Head of caudate nucleus (tissue), 42 donors: Measurements from ENCODE around the gene ZBP1.
A peak's percentile ranks its signal among the peaks of the same experiment; 100 is the strongest.

ENCODE experiments used
- DNase-seq, 42 donors: peaks; one replicate each; pipeline versions ENCODE4 v3.0.0 to v3.0.0-alpha.2; 2020 to 2021; ENCODE audit warnings: mixed read lengths in 7 of 42
- intact Hi-C: fragments of 100-400 bp; cut with DNase I; formaldehyde crosslinking; loops from one replicate; pipeline ENCODE4 v1.15.0; 2022

Gene ZBP1

GRCh38 chr20:57612436-57612835, 7.8 kb downstream of the ZBP1 start:
- intact Hi-C loops, result no loop called here
- peak in 9 of 42 donors; percentile 3 to 41 (median 13) for DNase-seq

DNA sequence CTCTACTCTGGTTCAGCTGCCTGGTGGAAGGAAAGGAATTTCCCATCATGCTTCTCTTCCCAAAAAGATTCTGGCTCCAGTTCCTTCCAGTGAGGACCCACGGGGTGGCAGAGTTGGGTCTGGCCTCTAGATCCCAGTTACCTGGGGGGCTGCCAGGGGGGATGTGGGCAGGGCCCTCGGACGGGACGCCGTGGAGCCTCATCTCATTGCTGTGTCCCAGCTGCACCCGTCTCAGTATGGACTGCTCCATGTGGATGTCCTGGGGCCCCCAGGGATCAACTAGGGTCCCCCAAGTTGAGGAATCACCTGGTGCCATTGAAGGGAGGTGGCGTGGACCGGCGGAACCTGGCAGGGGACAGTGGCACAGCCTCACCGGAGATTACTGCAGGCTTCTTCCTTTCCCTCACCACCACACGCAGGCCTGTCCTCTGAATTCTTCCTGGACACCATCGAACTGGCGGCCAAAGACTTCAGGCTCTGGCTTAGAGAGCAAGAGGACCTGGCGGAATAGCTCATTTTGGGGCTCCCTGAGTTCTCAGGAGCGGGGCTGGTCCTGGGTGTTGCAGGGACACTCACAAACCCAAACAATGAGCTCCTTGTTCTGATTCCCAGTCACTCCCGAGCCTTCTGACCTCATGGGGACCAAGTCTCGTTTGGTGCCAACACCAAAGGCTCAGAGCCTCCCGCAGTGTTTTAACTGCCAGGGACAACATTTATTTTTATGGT, 8.5 kb downstream of the ZBP1 start:
- DNase-seq, result peak in 20 of 42 donors; percentile 7 to 61 (median 32)
- intact Hi-C loops, result no loop called here

GRCh38 chr20:57610261-57610952, 9.8 kb downstream of the ZBP1 start:
- peak in 3 of 42 donors; percentile 3 to 9 (median 8) for DNase-seq

GRCh38 chr20:57609842-57610167, 10.4 kb downstream of the ZBP1 start:
- intact Hi-C loops, result no loop called here
- no peak for DNase-seq

More at GRCh38 chr20:57610261-57610952, 9.8 kb downstream of the ZBP1 start:
- intact Hi-C loops, result no loop called here

- no peak for DNase-seq
- intact Hi-C loops, result no loop called here
Measured at GRCh38 chr20:57609086-57609841, 11.0 kb downstream of the ZBP1 start.

GRCh38 chr20:57608516-57608915, 11.7 kb downstream of the ZBP1 start:
- intact Hi-C loops, result no loop called here

DNA sequence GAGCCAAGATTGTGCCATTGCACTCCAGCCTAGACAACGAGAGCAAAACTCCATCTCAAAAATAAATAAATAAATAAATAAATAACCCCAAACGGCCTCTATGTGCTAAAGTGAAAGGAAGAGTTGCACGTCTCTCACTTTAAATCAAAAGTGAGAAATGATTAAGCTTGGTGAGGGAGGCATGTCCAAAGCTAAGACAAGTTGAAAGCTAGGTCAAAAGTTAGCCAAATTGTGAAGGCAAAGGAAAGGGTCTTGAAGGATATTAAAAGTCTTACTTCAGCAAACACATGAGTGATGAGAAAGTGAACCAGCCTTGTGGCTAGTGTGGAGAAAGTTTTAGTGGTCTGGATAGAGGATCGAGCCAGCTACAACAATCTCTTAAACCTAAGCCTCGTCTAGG, 14.3 kb downstream of the ZBP1 start:
- DNase-seq, result no peak
- intact Hi-C loops, result no loop called here

More at GRCh38 chr20:57608516-57608915, 11.7 kb downstream of the ZBP1 start:
- DNase-seq, result no peak

DNA sequence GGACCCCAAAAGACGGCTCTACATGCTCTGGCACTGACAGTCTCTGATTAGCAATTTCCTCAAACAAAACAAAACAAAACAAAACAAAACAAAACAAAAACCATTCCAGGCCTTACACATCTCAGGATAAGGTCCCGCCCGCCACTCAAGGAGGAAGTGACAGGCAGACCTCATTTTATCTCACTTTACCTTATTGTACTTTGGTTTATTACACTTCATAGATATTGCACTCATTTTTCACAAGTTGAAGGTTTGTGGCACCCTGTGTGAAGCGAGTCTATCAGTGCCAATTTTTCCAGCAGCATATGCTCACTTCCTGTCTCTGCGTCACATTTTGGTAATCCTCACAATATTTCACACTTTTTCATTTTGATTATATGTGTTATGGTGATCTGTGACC, 15.2 kb downstream of the ZBP1 start:
- no peak for DNase-seq
- intact Hi-C loops, result no loop called here

DNA sequence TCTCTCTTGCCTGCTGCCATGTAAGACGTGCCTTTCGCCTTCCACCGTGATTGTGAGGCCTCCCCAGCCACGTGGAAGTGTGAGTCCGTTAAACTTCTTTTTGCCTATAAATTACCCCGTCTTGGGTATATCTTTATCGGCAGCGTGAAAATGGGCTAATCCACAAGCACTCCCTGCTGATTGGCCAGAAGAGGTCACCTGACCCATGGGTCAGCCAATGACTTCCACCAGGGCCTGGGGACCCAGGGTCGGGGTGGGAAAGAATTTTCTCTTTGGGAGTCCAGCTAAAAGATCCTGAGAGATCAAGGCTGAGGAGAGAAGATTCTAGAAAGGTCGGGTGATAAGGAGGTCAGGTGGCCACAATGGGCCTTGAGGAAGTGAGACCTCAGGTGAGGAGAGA, 17.1 kb downstream of the ZBP1 start:
- intact Hi-C loops, result no loop called here
- no peak for DNase-seq

- intact Hi-C loops, result no loop called here
- no peak for DNase-seq
Measured at GRCh38 chr20:57601737-57602136, 18.5 kb downstream of the ZBP1 start.

DNA sequence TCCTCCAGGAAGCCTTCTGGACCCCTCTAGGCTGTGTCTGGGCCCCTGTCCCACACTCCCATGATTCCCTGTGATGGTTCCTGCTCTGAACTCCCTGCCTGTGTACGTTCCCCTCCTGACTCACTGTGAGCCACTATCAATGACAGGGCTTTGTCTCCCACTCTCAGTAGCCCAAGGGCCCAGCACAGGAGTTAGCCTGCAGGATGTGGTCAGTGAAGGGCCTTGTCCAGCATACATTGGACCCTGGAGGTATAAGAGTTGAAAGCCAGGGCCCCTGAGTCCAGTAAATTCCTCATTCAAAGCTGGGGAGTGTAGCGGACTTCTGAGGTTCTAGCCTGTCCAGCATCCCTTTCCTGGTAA, 19.0 kb downstream of the ZBP1 start:
- DNase-seq, result no peak
- intact Hi-C loops, result no loop called here

DNA sequence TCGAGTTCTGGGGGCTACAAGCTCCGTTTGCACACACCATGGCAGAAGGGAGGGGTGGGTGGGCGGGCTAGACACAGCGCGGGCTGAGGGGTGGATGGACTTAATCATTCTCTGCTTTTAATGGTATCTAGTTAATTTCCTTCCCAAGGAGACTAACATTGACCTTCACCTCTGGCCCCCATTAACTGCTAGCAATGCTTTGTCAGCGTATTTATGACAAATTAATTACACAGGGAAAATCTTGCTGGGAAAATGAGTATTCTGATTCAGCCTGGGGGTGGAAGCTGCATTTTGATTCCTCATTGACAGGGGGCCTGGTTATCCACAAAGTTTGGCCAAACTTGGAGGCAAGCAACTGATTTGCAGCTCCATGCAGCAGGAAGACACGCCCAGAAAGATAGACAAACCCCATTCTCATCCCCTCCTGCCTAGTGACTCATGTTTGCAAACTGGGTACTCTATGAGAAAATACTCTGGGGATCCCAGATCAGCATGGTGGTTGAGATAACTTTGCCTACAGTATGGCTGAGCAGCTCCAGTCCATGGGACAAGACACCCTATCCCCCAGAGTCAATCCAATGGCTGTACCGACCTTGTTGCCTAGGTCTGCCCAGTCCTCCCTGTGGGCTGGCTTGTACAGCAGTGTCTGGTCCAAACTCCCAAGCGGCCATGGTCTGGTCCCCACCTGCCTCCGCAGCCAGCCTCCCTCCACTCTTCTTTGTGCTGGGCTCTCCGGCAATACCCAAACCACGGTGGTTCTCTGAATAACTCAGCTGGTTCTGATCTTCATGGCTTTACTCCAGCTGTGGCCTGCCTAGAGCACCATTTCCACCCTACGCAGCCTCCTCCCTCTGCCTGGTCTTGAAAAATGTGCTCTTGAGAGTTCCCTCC, 19.7 kb downstream of the ZBP1 start:
- no peak for DNase-seq
- intact Hi-C loops, result no loop called here

DNA sequence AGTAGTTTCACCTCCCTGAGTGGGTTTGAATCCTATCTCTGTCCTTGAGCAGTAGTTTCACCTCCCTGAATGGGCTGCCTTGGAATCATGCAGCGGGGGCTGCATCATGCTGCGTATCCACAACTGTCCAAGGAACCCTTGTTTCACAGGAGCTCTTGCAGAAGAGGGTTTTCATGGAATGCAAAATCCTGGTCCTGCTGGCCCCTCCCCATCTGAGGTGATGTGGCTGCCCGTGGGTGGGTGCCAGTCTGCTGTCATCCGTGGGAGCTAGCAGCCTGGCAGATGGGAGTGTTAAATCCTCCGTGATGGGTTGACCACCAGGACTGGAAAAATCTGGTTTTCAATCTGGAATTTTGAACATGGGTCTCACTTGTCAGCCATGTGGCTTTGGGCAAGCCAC, 21.7 kb downstream of the ZBP1 start:
- intact Hi-C loops, result loop anchor here (10.0 kb wide), 1 partner anchor 224 kb away; no protein-coding TSS in a partner anchor

GRCh38 chr20:57598060-57598459, 22.2 kb downstream of the ZBP1 start:
- DNase-seq, result no peak
- intact Hi-C loops, result loop anchor here (10.0 kb wide), 1 partner anchor 223 kb away; no protein-coding TSS in a partner anchor

More for the DNA sequence above, 21.7 kb downstream of the ZBP1 start:
- DNase-seq, result no peak

DNA sequence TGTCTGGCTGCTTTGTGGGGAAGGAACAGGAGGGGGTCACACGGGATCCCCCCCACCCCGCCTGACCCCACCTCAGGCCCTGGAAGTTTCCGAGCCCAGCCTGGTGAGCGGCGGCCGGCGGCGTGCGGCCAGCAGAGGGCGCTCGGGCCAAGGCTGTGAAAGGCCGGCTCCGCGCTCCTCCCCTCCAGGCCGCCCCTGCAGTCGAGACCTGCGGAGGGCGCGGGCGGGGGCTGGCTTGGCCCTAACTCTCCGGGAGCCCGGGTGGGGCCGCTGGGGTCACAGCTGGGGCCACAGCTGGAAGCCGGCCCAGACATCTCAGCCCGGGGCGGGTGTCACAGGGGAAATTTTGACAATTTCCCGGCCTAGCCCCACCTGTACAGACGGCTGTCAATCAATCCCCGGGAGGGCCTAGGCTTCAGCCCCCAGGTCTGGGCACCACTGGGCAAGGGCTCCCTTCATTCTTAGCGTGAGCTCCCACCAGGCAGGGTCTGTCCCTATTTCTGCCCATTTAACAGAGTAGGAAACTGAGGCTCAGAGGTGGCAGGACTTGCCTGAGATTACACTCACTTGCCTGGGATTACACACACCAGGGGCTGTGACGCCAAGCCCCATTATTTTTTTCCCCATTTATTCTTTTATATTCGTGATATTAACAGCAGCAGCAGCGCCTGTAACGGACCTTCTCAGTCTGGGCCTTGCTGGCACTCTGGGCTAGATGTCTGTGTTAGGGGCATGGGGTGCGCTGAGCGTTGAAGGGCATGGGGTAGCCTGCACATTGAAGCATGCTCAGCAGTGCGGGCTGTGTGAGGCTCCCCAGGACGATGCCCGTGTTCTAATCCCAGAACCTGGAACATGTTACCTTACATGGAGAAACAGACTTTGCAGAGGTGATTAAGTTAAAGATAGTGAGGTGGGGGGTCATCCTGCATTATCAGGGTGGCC, 23.0 kb downstream of the ZBP1 start:
- intact Hi-C loops, result loop anchor here (2.0 to 10.0 kb wide), 2 partner anchors 222 to 612 kb away; no protein-coding TSS in a partner anchor
- peak; percentile 45 to 89 (median 75) for DNase-seq

GRCh38 chr20:57596358-57596757, 23.9 kb downstream of the ZBP1 start:
- intact Hi-C loops, result loop anchor here (2.0 to 10.0 kb wide), 2 partner anchors 222 to 612 kb away; no protein-coding TSS in a partner anchor

More at GRCh38 chr20:57596358-57596757, 23.9 kb downstream of the ZBP1 start:
- DNase-seq, result no peak
